ENCODE results near the gene SRSF11. TPM values are rescaled to one million over a fixed set of nuclear protein-coding genes. Genes with fewer than 3 reads are reported as not detected.

SRSF11 gene
- total and polyA plus RNA-seq, 2 donors = 130 to 306 TPM

DNA sequence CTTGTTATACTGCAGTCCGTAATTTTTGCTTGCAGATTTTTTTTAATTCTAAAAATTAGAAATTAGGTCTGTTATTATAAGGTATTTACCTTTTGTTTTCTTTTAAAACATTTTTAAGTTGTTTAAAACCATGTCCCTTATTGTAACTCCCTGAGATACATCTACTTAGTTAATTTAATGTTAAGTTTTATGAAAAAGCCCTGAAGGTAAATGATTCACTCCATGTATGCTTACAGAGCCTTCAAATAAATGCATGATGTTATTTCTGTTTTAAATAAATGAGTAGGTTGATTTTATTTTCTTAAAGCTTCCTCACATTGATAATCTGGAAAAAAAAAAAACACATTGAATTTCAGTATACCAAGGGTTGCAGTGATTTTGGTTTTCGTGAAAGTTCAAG is 7.5 kb downstream of the SRSF11 start:
- Histone ChIP-seq H3K27ac (ENCODE audit: low read depth in 1 of 2, low read length in 1 of 2) (no peak overlapping the region), H3K27me3 (ENCODE audit: control insufficient read depth in 2 of 2, insufficient read depth in 1 of 2, low read length in 1 of 2) (no peaks in the 10 kb centered on the region), H3K36me3 (ENCODE audit: control insufficient read depth in 2 of 2, insufficient read depth in 2 of 2, low read length in 1 of 2) (peaks cover 21 to 72% of the 10 kb centered on the region in 2 donors), H3K9me3 (ENCODE audit: control insufficient read depth in 2 of 2, insufficient read depth in 1 of 2, low read length in 1 of 2) (no peaks in the 10 kb centered on the region), H3K4me1 (ENCODE audit: control insufficient read depth in 2 of 2, insufficient read depth in 2 of 2, low read length in 2 of 2) (peaks cover 0 to 4% of the 10 kb centered on the region in 2 donors), H3K4me3 (ENCODE audit: low read length in 2 of 2) (no peak overlapping the region)
- 95% methylated on average over 2 of the region's 2 CpGs for WGBS
- DNase-seq (ENCODE audit: low read depth in 6 of 9, low spot score in 9 of 9) = no peak

DNA sequence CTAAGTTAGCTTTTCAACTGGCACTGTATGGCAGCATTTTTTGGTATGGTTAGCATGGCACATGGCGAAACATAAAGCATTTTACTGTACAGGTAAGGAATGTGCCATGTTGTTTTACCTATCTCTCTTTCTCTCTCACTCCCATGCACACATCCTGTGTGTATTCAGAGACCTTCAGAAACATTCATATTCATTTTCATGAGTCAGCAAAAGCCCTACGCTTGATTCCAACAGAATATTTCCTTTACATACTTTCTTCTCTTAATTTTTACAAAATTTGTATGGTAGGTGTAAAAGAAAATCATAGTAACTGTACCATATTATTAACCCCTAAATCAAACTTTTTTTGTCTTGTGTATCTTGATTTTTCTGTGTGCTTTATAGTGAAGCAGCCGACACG is 10.3 kb downstream of the SRSF11 start:
- DNase-seq (ENCODE audit: low read depth in 6 of 9, low spot score in 9 of 9) = no peak
- no peak overlapping the region for H3K4me3 ChIP-seq (ENCODE audit: low read length in 2 of 2)
- peaks cover 0 to 4% of the 10 kb centered on the region in 2 donors for H3K4me1 ChIP-seq (ENCODE audit: control insufficient read depth in 2 of 2, insufficient read depth in 2 of 2, low read length in 2 of 2)
- peaks cover 31 to 79% of the 10 kb centered on the region in 2 donors for H3K36me3 ChIP-seq (ENCODE audit: control insufficient read depth in 2 of 2, insufficient read depth in 2 of 2, low read length in 1 of 2)
- WGBS = 98% methylated on average over 4 of the region's 4 CpGs
- H3K9me3 ChIP-seq (ENCODE audit: control insufficient read depth in 2 of 2, insufficient read depth in 1 of 2, low read length in 1 of 2) = no peaks in the 10 kb centered on the region
- H3K27ac ChIP-seq (ENCODE audit: low read depth in 1 of 2, low read length in 1 of 2) = no peak overlapping the region
- no peaks in the 10 kb centered on the region for H3K27me3 ChIP-seq (ENCODE audit: control insufficient read depth in 2 of 2, insufficient read depth in 1 of 2, low read length in 1 of 2)

DNA sequence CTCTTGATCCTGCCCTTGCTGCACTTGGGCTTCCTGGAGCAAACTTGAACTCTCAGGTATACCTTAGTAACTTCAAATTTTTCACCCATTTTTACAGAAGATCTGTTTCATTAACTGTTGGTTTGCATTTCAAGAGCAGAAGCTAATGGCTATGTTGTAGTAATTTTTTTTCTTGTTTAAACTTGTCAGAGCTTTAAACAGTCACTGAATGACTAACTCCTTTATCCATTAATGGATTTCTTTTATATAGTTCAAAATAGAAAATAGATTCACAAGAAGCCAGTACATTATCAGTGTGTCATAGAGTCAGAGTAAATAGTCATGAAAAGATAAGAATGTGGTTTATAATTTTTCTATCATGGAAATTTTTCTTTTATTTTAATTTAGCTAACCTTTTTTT is 13.6 kb downstream of the SRSF11 start:
- no peaks in the 10 kb centered on the region for H3K27me3 ChIP-seq (ENCODE audit: control insufficient read depth in 2 of 2, insufficient read depth in 1 of 2, low read length in 1 of 2)
- H3K4me3 ChIP-seq (ENCODE audit: low read length in 2 of 2) = no peak overlapping the region
- DNase-seq (ENCODE audit: low read depth in 6 of 9, low spot score in 9 of 9) = no peak
- H3K4me1 ChIP-seq (ENCODE audit: control insufficient read depth in 2 of 2, insufficient read depth in 2 of 2, low read length in 2 of 2) = no peaks in the 10 kb centered on the region
- no peak overlapping the region for H3K27ac ChIP-seq (ENCODE audit: low read depth in 1 of 2, low read length in 1 of 2)
- peaks cover 40 to 89% of the 10 kb centered on the region in 2 donors for H3K36me3 ChIP-seq (ENCODE audit: control insufficient read depth in 2 of 2, insufficient read depth in 2 of 2, low read length in 1 of 2)
- no peaks in the 10 kb centered on the region for H3K9me3 ChIP-seq (ENCODE audit: control insufficient read depth in 2 of 2, insufficient read depth in 1 of 2, low read length in 1 of 2)

DNA sequence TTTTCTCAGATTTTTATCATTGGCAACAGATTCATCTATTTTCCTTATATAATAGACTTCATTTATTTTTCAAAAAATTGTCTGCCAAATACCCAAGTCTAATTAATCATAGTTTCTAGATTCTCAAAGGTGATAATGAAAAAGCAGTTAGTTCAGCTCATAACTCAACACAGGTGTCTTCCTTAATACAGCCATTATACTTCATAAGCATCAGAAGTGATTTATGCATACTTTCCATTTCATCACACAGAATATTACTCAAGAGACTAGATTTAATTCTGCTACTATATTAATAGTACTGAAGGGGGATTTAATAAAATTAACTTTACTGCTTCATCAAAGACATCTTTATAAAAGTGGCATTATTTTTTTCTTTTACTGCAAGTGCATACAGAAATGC is 18.8 kb downstream of the SRSF11 start:
- H3K36me3 ChIP-seq (ENCODE audit: control insufficient read depth in 2 of 2, insufficient read depth in 2 of 2, low read length in 1 of 2) = peaks cover 42 to 93% of the 10 kb centered on the region in 2 donors
- no peaks in the 10 kb centered on the region for H3K4me1 ChIP-seq (ENCODE audit: control insufficient read depth in 2 of 2, insufficient read depth in 2 of 2, low read length in 2 of 2)
- no peak overlapping the region for H3K4me3 ChIP-seq (ENCODE audit: low read length in 2 of 2)
- H3K27me3 ChIP-seq (ENCODE audit: control insufficient read depth in 2 of 2, insufficient read depth in 1 of 2, low read length in 1 of 2) = no peaks in the 10 kb centered on the region
- H3K27ac ChIP-seq (ENCODE audit: low read depth in 1 of 2, low read length in 1 of 2) = no peak overlapping the region
- DNase-seq (ENCODE audit: low read depth in 6 of 9, low spot score in 9 of 9) = no peak
- no peaks in the 10 kb centered on the region for H3K9me3 ChIP-seq (ENCODE audit: control insufficient read depth in 2 of 2, insufficient read depth in 1 of 2, low read length in 1 of 2)

DNA sequence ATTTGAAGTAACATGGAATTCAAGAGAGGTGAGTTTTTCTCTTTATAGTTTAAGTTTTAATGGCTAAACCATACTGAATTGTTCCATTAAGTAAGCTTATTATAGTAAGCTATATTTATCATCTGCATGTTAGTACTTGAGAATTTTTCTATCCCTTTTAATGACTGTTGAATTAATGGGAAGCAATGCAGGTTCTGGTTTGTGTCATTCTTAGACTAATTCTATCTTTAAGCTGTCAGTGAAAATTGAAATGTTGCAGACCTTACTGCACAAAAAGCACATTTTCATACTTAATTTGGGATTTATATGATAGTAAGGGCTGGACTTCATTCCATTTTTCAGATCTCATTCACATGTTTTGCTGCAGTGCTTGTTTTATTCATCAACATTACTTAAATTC is 25.9 kb downstream of the SRSF11 start:
- Histone ChIP-seq H3K36me3 (ENCODE audit: control insufficient read depth in 2 of 2, insufficient read depth in 2 of 2, low read length in 1 of 2) (peaks cover 23 to 91% of the 10 kb centered on the region in 2 donors), H3K4me3 (ENCODE audit: low read length in 2 of 2) (no peak overlapping the region), H3K27ac (ENCODE audit: low read depth in 1 of 2, low read length in 1 of 2) (no peak overlapping the region), H3K9me3 (ENCODE audit: control insufficient read depth in 2 of 2, insufficient read depth in 1 of 2, low read length in 1 of 2) (no peaks in the 10 kb centered on the region), H3K4me1 (ENCODE audit: control insufficient read depth in 2 of 2, insufficient read depth in 2 of 2, low read length in 2 of 2) (no peaks in the 10 kb centered on the region), H3K27me3 (ENCODE audit: control insufficient read depth in 2 of 2, insufficient read depth in 1 of 2, low read length in 1 of 2) (no peaks in the 10 kb centered on the region)
- no peak for DNase-seq (ENCODE audit: low read depth in 6 of 9, low spot score in 9 of 9)

DNA sequence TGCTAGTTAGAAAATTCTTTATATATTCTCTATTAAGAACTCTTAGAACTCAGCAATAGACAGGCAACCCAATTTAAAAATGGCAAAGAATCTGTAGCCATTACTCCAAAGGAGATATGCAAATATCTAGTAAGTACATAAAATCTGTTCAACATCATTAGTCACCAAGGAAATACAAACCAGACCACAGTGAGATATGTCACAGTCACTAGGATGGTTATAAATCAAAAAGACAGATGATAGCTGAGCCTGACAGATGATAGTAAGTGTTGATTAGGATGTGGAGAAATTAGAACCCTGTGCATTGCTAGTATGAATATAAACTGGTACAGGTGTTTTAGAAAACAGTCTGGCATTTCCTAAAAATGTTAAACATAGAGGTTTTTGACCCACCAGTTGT is 26.6 kb downstream of the SRSF11 start:
- Histone ChIP-seq H3K4me1 (ENCODE audit: control insufficient read depth in 2 of 2, insufficient read depth in 2 of 2, low read length in 2 of 2) (no peaks in the 10 kb centered on the region), H3K27me3 (ENCODE audit: control insufficient read depth in 2 of 2, insufficient read depth in 1 of 2, low read length in 1 of 2) (no peaks in the 10 kb centered on the region), H3K27ac (ENCODE audit: low read depth in 1 of 2, low read length in 1 of 2) (no peak overlapping the region), H3K9me3 (ENCODE audit: control insufficient read depth in 2 of 2, insufficient read depth in 1 of 2, low read length in 1 of 2) (no peaks in the 10 kb centered on the region), H3K36me3 (ENCODE audit: control insufficient read depth in 2 of 2, insufficient read depth in 2 of 2, low read length in 1 of 2) (peaks cover 18 to 90% of the 10 kb centered on the region in 2 donors), H3K4me3 (ENCODE audit: low read length in 2 of 2) (no peak overlapping the region)
- no peak for DNase-seq (ENCODE audit: low read depth in 6 of 9, low spot score in 9 of 9)

DNA sequence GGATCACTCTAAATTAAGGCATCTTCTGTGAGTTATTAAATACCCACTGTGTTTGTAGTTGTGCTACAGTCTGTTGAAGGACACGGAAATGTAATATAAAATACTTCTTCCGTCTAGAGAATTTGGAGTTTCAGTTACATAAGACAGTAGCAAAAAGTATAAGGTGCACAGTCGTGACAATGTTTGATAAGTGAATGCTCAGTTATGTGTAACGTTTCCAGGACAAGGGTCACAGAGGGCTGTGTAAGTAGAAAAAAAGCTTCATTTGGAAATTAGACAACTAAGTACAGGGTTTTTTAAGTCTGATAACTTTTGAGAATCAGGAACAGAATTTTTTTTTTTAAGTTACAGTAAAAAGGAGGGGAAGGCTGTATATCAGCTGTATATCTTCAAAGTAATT is 27.5 kb downstream of the SRSF11 start:
- Histone ChIP-seq H3K4me3 (ENCODE audit: low read length in 2 of 2) (no peak overlapping the region), H3K4me1 (ENCODE audit: control insufficient read depth in 2 of 2, insufficient read depth in 2 of 2, low read length in 2 of 2) (no peaks in the 10 kb centered on the region), H3K27me3 (ENCODE audit: control insufficient read depth in 2 of 2, insufficient read depth in 1 of 2, low read length in 1 of 2) (no peaks in the 10 kb centered on the region), H3K9me3 (ENCODE audit: control insufficient read depth in 2 of 2, insufficient read depth in 1 of 2, low read length in 1 of 2) (no peaks in the 10 kb centered on the region), H3K27ac (ENCODE audit: low read depth in 1 of 2, low read length in 1 of 2) (no peak overlapping the region), H3K36me3 (ENCODE audit: control insufficient read depth in 2 of 2, insufficient read depth in 2 of 2, low read length in 1 of 2) (peaks cover 11 to 85% of the 10 kb centered on the region in 2 donors)
- DNase-seq (ENCODE audit: low read depth in 6 of 9, low spot score in 9 of 9) = no peak
- WGBS = 97% methylated on average over 4 of the region's 4 CpGs

DNA sequence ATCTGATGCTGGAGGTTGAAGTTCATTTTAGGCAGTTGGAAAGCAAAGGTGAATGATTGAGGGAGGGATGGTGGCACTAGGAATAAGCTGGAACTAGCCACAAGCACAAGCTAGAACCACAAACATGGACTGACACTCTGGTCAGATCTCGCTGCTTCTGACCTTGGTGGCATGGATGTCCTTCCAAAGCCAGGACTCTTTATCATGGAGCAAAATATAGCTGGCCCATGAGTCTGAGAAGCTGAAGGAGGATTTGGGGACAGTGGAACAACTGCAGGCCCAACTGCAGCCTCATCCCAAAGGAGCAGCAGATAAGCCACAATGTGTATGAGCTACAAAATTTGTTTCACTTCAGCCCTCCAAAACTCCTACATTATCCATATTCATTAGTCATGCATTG is 35.5 kb downstream of the SRSF11 start:
- Histone ChIP-seq H3K4me1 (ENCODE audit: control insufficient read depth in 2 of 2, insufficient read depth in 2 of 2, low read length in 2 of 2) (no peaks in the 10 kb centered on the region), H3K27ac (ENCODE audit: low read depth in 1 of 2, low read length in 1 of 2) (no peak overlapping the region), H3K4me3 (ENCODE audit: low read length in 2 of 2) (no peak overlapping the region), H3K36me3 (ENCODE audit: control insufficient read depth in 2 of 2, insufficient read depth in 2 of 2, low read length in 1 of 2) (peaks cover 0 to 16% of the 10 kb centered on the region in 2 donors), H3K9me3 (ENCODE audit: control insufficient read depth in 2 of 2, insufficient read depth in 1 of 2, low read length in 1 of 2) (no peaks in the 10 kb centered on the region), H3K27me3 (ENCODE audit: control insufficient read depth in 2 of 2, insufficient read depth in 1 of 2, low read length in 1 of 2) (no peaks in the 10 kb centered on the region)
- no peak for DNase-seq (ENCODE audit: low read depth in 6 of 9, low spot score in 9 of 9)
- WGBS = 95% methylated on average over 1 of the region's 1 CpG

DNA sequence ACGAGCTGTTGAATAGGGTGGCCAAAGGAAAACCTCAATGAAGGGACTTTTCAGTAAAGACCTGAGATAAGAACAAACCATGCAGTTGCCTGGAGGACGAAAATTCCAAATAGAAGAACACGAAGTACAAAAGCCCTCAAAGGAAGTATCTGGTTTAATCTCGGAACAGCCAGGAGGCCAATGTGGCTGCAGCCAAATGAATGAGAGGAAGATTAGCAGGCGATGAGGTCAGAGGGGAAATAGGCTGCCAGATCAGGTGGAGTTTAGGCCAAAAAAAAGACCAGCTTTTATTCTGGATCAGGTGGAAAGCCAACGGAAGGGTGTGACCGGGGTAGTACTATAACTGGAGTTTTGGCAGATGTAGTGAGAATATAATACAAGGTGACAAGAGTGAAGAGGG is 43.7 kb downstream of the SRSF11 start:
- Histone ChIP-seq H3K4me1 (ENCODE audit: control insufficient read depth in 2 of 2, insufficient read depth in 2 of 2, low read length in 2 of 2) (no peaks in the 10 kb centered on the region), H3K4me3 (ENCODE audit: low read length in 2 of 2) (no peak overlapping the region), H3K36me3 (ENCODE audit: control insufficient read depth in 2 of 2, insufficient read depth in 2 of 2, low read length in 1 of 2) (peaks cover 5 to 17% of the 10 kb centered on the region in 2 donors), H3K27me3 (ENCODE audit: control insufficient read depth in 2 of 2, insufficient read depth in 1 of 2, low read length in 1 of 2) (no peaks in the 10 kb centered on the region), H3K9me3 (ENCODE audit: control insufficient read depth in 2 of 2, insufficient read depth in 1 of 2, low read length in 1 of 2) (peaks cover 0 to 3% of the 10 kb centered on the region in 2 donors), H3K27ac (ENCODE audit: low read depth in 1 of 2, low read length in 1 of 2) (no peak overlapping the region)
- DNase-seq (ENCODE audit: low read depth in 6 of 9, low spot score in 9 of 9) = no peak
- WGBS = 98% methylated on average over 7 of the region's 7 CpGs

DNA sequence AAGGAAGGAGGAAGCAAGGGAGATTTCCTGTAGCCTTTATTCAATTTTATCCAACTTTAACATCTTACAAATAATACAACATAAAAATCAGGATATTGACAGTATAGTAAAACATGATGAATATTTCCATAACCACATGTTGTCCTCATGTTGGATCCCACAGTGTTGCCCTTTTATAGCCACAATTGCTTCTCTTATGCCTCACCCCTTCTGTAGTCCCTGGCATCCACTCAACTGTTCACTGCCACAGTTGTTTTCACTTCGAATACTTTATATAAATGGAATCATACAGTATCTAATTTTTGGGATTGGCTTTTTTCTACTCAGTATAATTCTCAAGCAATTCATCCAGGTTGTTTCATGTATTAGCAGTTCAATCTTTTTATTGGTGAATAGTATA is 44.8 kb downstream of the SRSF11 start:
- Histone ChIP-seq H3K27ac (ENCODE audit: low read depth in 1 of 2, low read length in 1 of 2) (no peak overlapping the region), H3K4me3 (ENCODE audit: low read length in 2 of 2) (no peak overlapping the region), H3K36me3 (ENCODE audit: control insufficient read depth in 2 of 2, insufficient read depth in 2 of 2, low read length in 1 of 2) (peaks cover 5 to 17% of the 10 kb centered on the region in 2 donors), H3K9me3 (ENCODE audit: control insufficient read depth in 2 of 2, insufficient read depth in 1 of 2, low read length in 1 of 2) (peaks cover 0 to 3% of the 10 kb centered on the region in 2 donors), H3K27me3 (ENCODE audit: control insufficient read depth in 2 of 2, insufficient read depth in 1 of 2, low read length in 1 of 2) (no peaks in the 10 kb centered on the region), H3K4me1 (ENCODE audit: control insufficient read depth in 2 of 2, insufficient read depth in 2 of 2, low read length in 2 of 2) (no peaks in the 10 kb centered on the region)
- DNase-seq (ENCODE audit: low read depth in 6 of 9, low spot score in 9 of 9) = no peak
- 97% methylated on average over 1 of the region's 1 CpG for WGBS

All from thymus (tissue), 11 donors.